CD14-positive monocyte (primary cell): ENCODE measurements around the gene MEIOSIN. TPM values are rescaled to one million over a fixed set of nuclear protein-coding genes. Genes with fewer than 3 reads are reported as not detected.
A peak's percentile ranks its signal among the peaks of the same experiment; 100 is the strongest.

Experiments
- DNase-seq, 3 donors: peaks; one replicate each; pipeline ENCODE4 v3.0.0-alpha.2; 2011 to 2022
- H2AFZ ChIP-seq: 2 replicates; pipeline ENCODE4 v1.6.0; 2012; ENCODE audit warnings: mild to moderate bottlenecking, low read depth, low read length, inconsistent platforms; ENCODE audit not compliant: insufficient read depth, poor library complexity, severe bottlenecking
- H3K27ac ChIP-seq, 2 donors: 1 replicate in 1 of 2; 2 replicates in 1 of 2; pipeline ENCODE4 v1.5.1; 2012 to 2013; ENCODE audit warnings: low read length in 2 of 2, control low read depth in 1 of 2, inconsistent platforms in 1 of 2, low read depth in 1 of 2, mild to moderate bottlenecking in 1 of 2
- H3K27me3 ChIP-seq, 2 donors: one replicate each; pipeline versions ENCODE4 v1.6.0 to v1.6.1; 2011 to 2013; ENCODE audit warnings: low read length in 2 of 2; ENCODE audit not compliant: control insufficient read depth in 2 of 2, insufficient read depth in 2 of 2
- H3K36me3 ChIP-seq, 2 donors: replicated peaks in 1 of 2; 1 replicate in 1 of 2; 2 replicates in 1 of 2; pipeline versions ENCODE4 v1.5.1 to v1.6.1; 2012 to 2013; ENCODE audit warnings: low read length in 2 of 2, control low read depth in 1 of 2, inconsistent platforms in 1 of 2, mild to moderate bottlenecking in 1 of 2; ENCODE audit not compliant: insufficient read depth in 2 of 2, control insufficient read depth in 1 of 2
- H3K4me1 ChIP-seq, 2 donors: 1 replicate in 1 of 2; 2 replicates in 1 of 2; pipeline versions ENCODE4 v1.5.1 to v1.6.1; 2012 to 2013; ENCODE audit warnings: low read length in 2 of 2, control low read depth in 1 of 2, inconsistent platforms in 1 of 2, mild to moderate bottlenecking in 1 of 2, moderate library complexity in 1 of 2; ENCODE audit not compliant: insufficient read depth in 2 of 2, control insufficient read depth in 1 of 2
- H3K4me2 ChIP-seq: replicated peaks from 2 replicates; pipeline ENCODE3; 2012; ENCODE audit warnings: low read length, moderate library complexity, mild to moderate bottlenecking; ENCODE audit not compliant: poor library complexity, severe bottlenecking; ENCODE audit errors: extremely low read depth
- H3K4me3 ChIP-seq, 3 experiments: fragments of 200-600 bp in 1 of 3; sonication (generic) in 1 of 3; replicated peaks in 1 of 3; 1 replicate in 2 of 3; 2 replicates in 1 of 3; pipeline ENCODE4 v1.5.1; 2011 to 2013; ENCODE audit warnings: low read length in 3 of 3, mild to moderate bottlenecking in 3 of 3, control low read depth in 2 of 3, low read depth in 2 of 3, inconsistent platforms in 1 of 3, moderate library complexity in 1 of 3
- H3K79me2 ChIP-seq: 2 replicates; pipeline ENCODE4 v1.6.0; 2012; ENCODE audit warnings: mild to moderate bottlenecking, control low read depth, inconsistent platforms, low read length, moderate library complexity; ENCODE audit not compliant: insufficient read depth
- H3K9ac ChIP-seq: 2 replicates; pipeline ENCODE4 v1.6.0; 2017; ENCODE audit warnings: low read length, mild to moderate bottlenecking; ENCODE audit not compliant: insufficient read depth, poor library complexity, severe bottlenecking
- H3K9me3 ChIP-seq, 2 donors: replicated peaks in 1 of 2; 1 replicate in 1 of 2; 2 replicates in 1 of 2; pipeline versions ENCODE4 v1.5.1 to v1.6.1; 2012 to 2013; ENCODE audit warnings: low read length in 2 of 2, control low read depth in 1 of 2; ENCODE audit not compliant: control insufficient read depth in 1 of 2, insufficient read depth in 1 of 2
- H4K20me1 ChIP-seq: 2 replicates; pipeline ENCODE4 v1.6.0; 2012; ENCODE audit warnings: mild to moderate bottlenecking, low read length, control low read depth, moderate library complexity; ENCODE audit not compliant: insufficient read depth
- H3K27ac Mint-ChIP-seq, 7 donors: one replicate each; pipeline ENCODE4 v1.8.0; 2020; ENCODE audit warnings: mild to moderate bottlenecking in 7 of 7, mixed read lengths in 7 of 7, moderate library complexity in 6 of 7, inconsistent platforms in 2 of 7
- H3K27me3 Mint-ChIP-seq, 3 donors: one replicate each; pipeline ENCODE4 v1.8.0; 2021 to 2022; ENCODE audit warnings: low read depth in 3 of 3, mild to moderate bottlenecking in 3 of 3, mixed read lengths in 3 of 3, moderate library complexity in 3 of 3, inconsistent platforms in 1 of 3
- H3K36me3 Mint-ChIP-seq, 2 donors: one replicate each; pipeline ENCODE4 v1.8.0; 2020; ENCODE audit warnings: mixed read lengths in 2 of 2, inconsistent platforms in 1 of 2, mild to moderate bottlenecking in 1 of 2
- H3K4me1 Mint-ChIP-seq: one replicate; pipeline ENCODE4 v1.8.0; 2020; ENCODE audit warnings: mild to moderate bottlenecking, mixed read lengths
- H3K4me3 Mint-ChIP-seq, 2 donors: one replicate each; pipeline ENCODE4 v1.8.0; 2020; ENCODE audit warnings: mild to moderate bottlenecking in 2 of 2, mixed read lengths in 2 of 2, moderate library complexity in 1 of 2
- H3K9me3 Mint-ChIP-seq, 7 donors: one replicate each; pipeline ENCODE4 v1.8.0; 2020 to 2022; ENCODE audit warnings: mixed read lengths in 7 of 7, mild to moderate bottlenecking in 6 of 7, moderate library complexity in 6 of 7, inconsistent platforms in 2 of 7
- WGBS: methylation state at CpG from one replicate; pipeline ENCODE4 v1.1.5; 2013; ENCODE audit warnings: missing lambda C conversion rate; ENCODE audit not compliant: insufficient coverage; 5-methylcytosine and 5-hydroxymethylcytosine counted together
- intact Hi-C, 2 donors: fragments of 100-400 bp; cut with micrococcal nuclease; formaldehyde crosslinking; loops; one replicate each; pipeline versions ENCODE4 v1.15.0 to v1.15.1; 2023
- polyA plus RNA-seq, 3 donors: library from polyadenylated mRNA; depleted of rRNA in 1 of 3; unstranded in 2 of 3; stranded (reverse) in 1 of 3; fragments of 300-500 nt in 2 of 3; fragments of >200 nt in 1 of 3; fragmentation: Illumina TruSeq in 2 of 3; gene quantifications; 1 replicate in 2 of 3; 2 replicates in 1 of 3; pipeline ENCODE4 v1.2.3, GENCODE V29; 2012 to 2021
- TF ChIP-seq, protein P1 (sequence below): fragments of 200-600 bp; IDR thresholded peaks from one replicate; pipeline ENCODE4 v1.8.0; 2022; ENCODE audit warnings: antibody characterized with exemption, mild to moderate bottlenecking

The MEIOSIN gene
- polyA plus RNA-seq, 3 donors: not detected

- Histone ChIP-seq H3K4me2 (no peak overlapping the region), H3K79me2 (no peaks in the 10 kb centered on the region), H3K9ac (no peak overlapping the region), H3K9me3 (peaks cover 6 to 16% of the 10 kb centered on the region in 2 donors), H3K27ac (no peak overlapping the region), H3K27me3 (peaks cover 53 to 77% of the 10 kb centered on the region in 2 donors), H3K36me3 (no peaks in the 10 kb centered on the region), H3K4me1 (peaks cover 35 to 41% of the 10 kb centered on the region in 2 donors), H2AFZ (no peak overlapping the region), H3K4me3 (no peak overlapping the region), H4K20me1 (peaks cover 57% of the 10 kb centered on the region)
- peak in 1 of 3 donors; percentile 33 for DNase-seq
- H3K4me3 Mint-ChIP-seq: peak overlapping the region in 1 of 2 donors; percentile 94
- peaks cover 34% of the 10 kb centered on the region for H3K4me1 Mint-ChIP-seq
- peaks cover 6 to 55% (median 32%) of the 10 kb centered on the region in 7 donors for H3K9me3 Mint-ChIP-seq
- H3K27ac Mint-ChIP-seq: peak overlapping the region in 3 of 7 donors; percentile 8 to 83 (median 75)
- peaks cover 14 to 19% of the 10 kb centered on the region in 2 donors for H3K36me3 Mint-ChIP-seq
- intact Hi-C loops: no loop called here
- peaks cover 85 to 91% (median 91%) of the 10 kb centered on the region in 3 donors for H3K27me3 Mint-ChIP-seq
- TF ChIP-seq, protein P1, sequence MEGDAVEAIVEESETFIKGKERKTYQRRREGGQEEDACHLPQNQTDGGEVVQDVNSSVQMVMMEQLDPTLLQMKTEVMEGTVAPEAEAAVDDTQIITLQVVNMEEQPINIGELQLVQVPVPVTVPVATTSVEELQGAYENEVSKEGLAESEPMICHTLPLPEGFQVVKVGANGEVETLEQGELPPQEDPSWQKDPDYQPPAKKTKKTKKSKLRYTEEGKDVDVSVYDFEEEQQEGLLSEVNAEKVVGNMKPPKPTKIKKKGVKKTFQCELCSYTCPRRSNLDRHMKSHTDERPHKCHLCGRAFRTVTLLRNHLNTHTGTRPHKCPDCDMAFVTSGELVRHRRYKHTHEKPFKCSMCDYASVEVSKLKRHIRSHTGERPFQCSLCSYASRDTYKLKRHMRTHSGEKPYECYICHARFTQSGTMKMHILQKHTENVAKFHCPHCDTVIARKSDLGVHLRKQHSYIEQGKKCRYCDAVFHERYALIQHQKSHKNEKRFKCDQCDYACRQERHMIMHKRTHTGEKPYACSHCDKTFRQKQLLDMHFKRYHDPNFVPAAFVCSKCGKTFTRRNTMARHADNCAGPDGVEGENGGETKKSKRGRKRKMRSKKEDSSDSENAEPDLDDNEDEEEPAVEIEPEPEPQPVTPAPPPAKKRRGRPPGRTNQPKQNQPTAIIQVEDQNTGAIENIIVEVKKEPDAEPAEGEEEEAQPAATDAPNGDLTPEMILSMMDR: no peak
- 16% methylated on average over 4 of the region's 6 CpGs for WGBS
Measured at GRCh38 chr19:45793876-45794275, 60.6 kb downstream of the MEIOSIN start.

DNA sequence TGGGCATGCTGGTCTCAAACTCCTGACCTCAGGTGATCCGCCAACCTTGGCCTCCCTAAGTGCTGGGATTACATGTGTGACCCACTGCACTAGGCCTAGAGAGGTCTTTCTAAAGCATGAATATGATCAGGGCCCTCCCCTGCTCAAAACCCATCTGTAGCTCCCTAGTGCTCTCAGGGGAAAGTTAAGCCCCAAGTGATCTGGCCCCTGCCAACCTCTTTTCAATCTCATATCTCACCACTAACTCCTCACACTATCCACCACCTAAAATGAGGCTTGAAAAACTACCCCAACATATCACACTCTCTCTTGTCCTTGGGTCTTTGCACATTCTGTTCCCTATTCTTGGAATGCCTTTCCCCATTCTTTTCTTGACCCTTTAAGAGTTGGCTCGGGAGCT, 61.4 kb downstream of the MEIOSIN start:
- no peaks in the 10 kb centered on the region for H3K79me2 ChIP-seq
- H3K9ac ChIP-seq: no peak overlapping the region
- Mint-ChIP-seq H3K27ac (no peak overlapping the region), H3K4me1 (peaks cover 37% of the 10 kb centered on the region), H3K36me3 (peaks cover 6 to 12% of the 10 kb centered on the region in 2 donors), H3K27me3 (peaks cover 83 to 91% (median 91%) of the 10 kb centered on the region in 3 donors), H3K9me3 (peaks cover 6 to 48% (median 25%) of the 10 kb centered on the region in 7 donors), H3K4me3 (peak overlapping the region in 1 of 2 donors; percentile 94)
- no peak for DNase-seq
- WGBS: 83% methylated on average over 1 of the region's 2 CpGs
- peaks cover 0 to 9% of the 10 kb centered on the region in 2 donors for H3K9me3 ChIP-seq
- no peaks in the 10 kb centered on the region for H3K36me3 ChIP-seq
- no peak overlapping the region for H3K4me2 ChIP-seq
- H4K20me1 ChIP-seq: peaks cover 50% of the 10 kb centered on the region
- H3K4me3 ChIP-seq: no peak overlapping the region
- peaks cover 35 to 41% of the 10 kb centered on the region in 2 donors for H3K4me1 ChIP-seq
- H2AFZ ChIP-seq: no peak overlapping the region
- TF ChIP-seq, protein P1: no peak
- H3K27ac ChIP-seq: no peak overlapping the region
- peaks cover 52 to 77% of the 10 kb centered on the region in 2 donors for H3K27me3 ChIP-seq
- intact Hi-C loops: no loop called here
